Thoracic aorta (tissue), 2 donors: ENCODE data around the gene EPN1. TPM values are rescaled to one million over a fixed set of nuclear protein-coding genes. Genes with fewer than 3 reads are reported as not detected.

Experiments used
- ATAC-seq: fragments of 150-250 bp; one replicate; pipeline ENCODE4 v1.8.0; 2017; ENCODE audit warnings: low read depth; ENCODE audit not compliant: insufficient number of reproducible peaks, low FRiP score
- DNase-seq: peaks from one replicate; pipeline ENCODE4 v3.0.0-alpha.2; 2020; ENCODE audit warnings: low spot score
- H3K27ac ChIP-seq, 2 donors: fragments of 200-600 bp; sonication (generic); 1 replicate in 1 of 2; 2 replicates in 1 of 2; pipeline ENCODE4 v1.5.1; 2016; ENCODE audit warnings: mild to moderate bottlenecking in 2 of 2, moderate library complexity in 2 of 2
- H3K27me3 ChIP-seq: fragments of 200-600 bp; sonication (generic); replicated peaks from 2 replicates; pipeline ENCODE4 v1.6.0; 2016; ENCODE audit warnings: mild to moderate bottlenecking; ENCODE audit not compliant: insufficient read depth
- H3K36me3 ChIP-seq: fragments of 200-600 bp; sonication (generic); one replicate; pipeline ENCODE4 v1.5.1; 2016
- H3K4me1 ChIP-seq, 2 donors: fragments of 200-600 bp; sonication (generic); 1 replicate in 1 of 2; 2 replicates in 1 of 2; pipeline versions ENCODE4 v1.5.1 to v1.6.0; 2016; ENCODE audit warnings: low read depth in 2 of 2, mild to moderate bottlenecking in 1 of 2; ENCODE audit not compliant: control insufficient read depth in 1 of 2
- H3K4me3 ChIP-seq: fragments of 200-600 bp; sonication (generic); 2 replicates; pipeline ENCODE4 v1.5.1; 2016; ENCODE audit warnings: mild to moderate bottlenecking
- H3K9me3 ChIP-seq: fragments of 200-600 bp; sonication (generic); 2 replicates; pipeline ENCODE4 v1.5.1; 2016
- CTCF ChIP-seq: fragments of 200-600 bp; sonication (generic); IDR thresholded peaks from one replicate; pipeline ENCODE4 v1.5.1; 2019; ENCODE audit warnings: antibody characterized with exemption
- total RNA-seq, 2 donors: library from RNA; depleted of rRNA; stranded (reverse); fragments of >200 nt; gene quantifications; one replicate each; pipeline versions ENCODE4 v1.1.0 to v1.2.3, GENCODE V29; 2016

Gene EPN1
- total RNA-seq, 2 donors from 2014 or later, result 91.3 to 93.5 TPM

GRCh38 chr19:55643887-55644176, 31.2 kb upstream of the EPN1 start:
- Histone ChIP-seq H3K36me3 (peaks cover 6% of the 10 kb centered on the region), H3K4me1 (peaks cover 51 to 62% of the 10 kb centered on the region in 2 donors), H3K27ac (peak overlapping the region; percentile 89 to 92), H3K9me3 (no peaks in the 10 kb centered on the region), H3K4me3 (peak overlapping the region; percentile 96), H3K27me3 (no peaks in the 10 kb centered on the region)
- no peak for TF ChIP-seq CTCF
- DNase-seq (no peak), ATAC-seq (no peak)

GRCh38 chr19:55644191-55644833, 30.7 kb upstream of the EPN1 start:
- ATAC-seq, result no peak
- H3K4me3 ChIP-seq, result peak overlapping the region; percentile 96
- no peak for TF ChIP-seq CTCF
- peak overlapping the region; percentile 89 to 92 for H3K27ac ChIP-seq
- no peaks in the 10 kb centered on the region for H3K9me3 ChIP-seq
- peaks cover 54 to 62% of the 10 kb centered on the region in 2 donors for H3K4me1 ChIP-seq
- H3K27me3 ChIP-seq, result no peaks in the 10 kb centered on the region
- H3K36me3 ChIP-seq, result peaks cover 6% of the 10 kb centered on the region
- DNase-seq, result no peak

- TF ChIP-seq CTCF, result no peak
- no peaks in the 10 kb centered on the region for H3K9me3 ChIP-seq
- peaks cover 49 to 58% of the 10 kb centered on the region in 2 donors for H3K4me1 ChIP-seq
- H3K27me3 ChIP-seq, result no peaks in the 10 kb centered on the region
- H3K27ac ChIP-seq, result no peak overlapping the region
- no peak for ATAC-seq
- no peak for DNase-seq
- H3K4me3 ChIP-seq, result no peak overlapping the region
- H3K36me3 ChIP-seq, result peaks cover 6% of the 10 kb centered on the region
Measured at GRCh38 chr19:55644842-55645511, 30.0 kb upstream of the EPN1 start.

- ATAC-seq (no peak), DNase-seq (no peak)
- no peak for TF ChIP-seq CTCF
- Histone ChIP-seq H3K4me1 (peaks cover 44 to 53% of the 10 kb centered on the region in 2 donors), H3K36me3 (peaks cover 6% of the 10 kb centered on the region), H3K27ac (no peak overlapping the region), H3K4me3 (no peak overlapping the region), H3K9me3 (no peaks in the 10 kb centered on the region), H3K27me3 (no peaks in the 10 kb centered on the region)
Measured at GRCh38 chr19:55645512-55645881, 29.5 kb upstream of the EPN1 start.

- Histone ChIP-seq H3K36me3 (peaks cover 6% of the 10 kb centered on the region), H3K4me1 (peaks cover 39 to 51% of the 10 kb centered on the region in 2 donors), H3K27ac (peak overlapping the region; percentile 42 to 77), H3K9me3 (no peaks in the 10 kb centered on the region), H3K27me3 (no peaks in the 10 kb centered on the region), H3K4me3 (peak overlapping the region; percentile 96)
- ATAC-seq (no peak), DNase-seq (no peak)
- no peak for TF ChIP-seq CTCF
Measured at GRCh38 chr19:55646889-55647731, 27.9 kb upstream of the EPN1 start.
